Measurements from ENCODE around the gene SVOPL. TPM values are rescaled to one million over a fixed set of nuclear protein-coding genes. Genes with fewer than 3 reads are reported as not detected.
A peak's percentile ranks its signal among the peaks of the same experiment; 100 is the strongest.
"Not testable (repeated sequence)": the region's sequence is repeated elsewhere in the genome, so short reads cannot be mapped to it uniquely, and the experiment has no call there.

Gene SVOPL
- total RNA-seq, 1 experiment from 2014 or later: not detected

- DNase-seq (ENCODE audit: low spot score): no peak
These were observed 368 bp upstream of the SVOPL start for GRCh38 chr7:138701537-138701923.

GRCh38 chr7:138699661-138700060 is 1.5 kb downstream of the SVOPL start:
- DNase-seq (ENCODE audit: low spot score): no peak

GRCh38 chr7:138698281-138698680 is 2.9 kb downstream of the SVOPL start:
- no peak for DNase-seq (ENCODE audit: low spot score)

GRCh38 chr7:138697535-138698182 is 3.5 kb downstream of the SVOPL start:
- no peak for DNase-seq (ENCODE audit: low spot score)

- DNase-seq (ENCODE audit: low spot score): not testable (repeated sequence)
These were observed 5.4 kb downstream of the SVOPL start for GRCh38 chr7:138695776-138696175.

- no peak for DNase-seq (ENCODE audit: low spot score)
These were observed 6.1 kb downstream of the SVOPL start for GRCh38 chr7:138695106-138695505.

GRCh38 chr7:138691178-138691577 is 10.0 kb downstream of the SVOPL start:
- no peak for DNase-seq (ENCODE audit: low spot score)

- no peak for DNase-seq (ENCODE audit: low spot score)
These were observed 10.7 kb downstream of the SVOPL start for GRCh38 chr7:138690495-138690894.

- DNase-seq (ENCODE audit: low spot score): not testable (repeated sequence)
These were observed 13.1 kb downstream of the SVOPL start for GRCh38 chr7:138688037-138688436.

GRCh38 chr7:138684340-138684739 is 16.8 kb downstream of the SVOPL start:
- no peak for DNase-seq (ENCODE audit: low spot score)

GRCh38 chr7:138679793-138680192 is 21.4 kb downstream of the SVOPL start:
- DNase-seq (ENCODE audit: low spot score): no peak

GRCh38 chr7:138670594-138670993 is 30.6 kb downstream of the SVOPL start:
- DNase-seq (ENCODE audit: low spot score): no peak

GRCh38 chr7:138669364-138669763 is 31.8 kb downstream of the SVOPL start:
- DNase-seq (ENCODE audit: low spot score): peak; percentile 64

GRCh38 chr7:138668946-138669345 is 32.2 kb downstream of the SVOPL start:
- DNase-seq (ENCODE audit: low spot score): no peak

- DNase-seq (ENCODE audit: low spot score): no peak
These were observed 32.9 kb downstream of the SVOPL start for GRCh38 chr7:138668229-138668596.

- no peak for DNase-seq (ENCODE audit: low spot score)
These were observed 33.5 kb downstream of the SVOPL start for GRCh38 chr7:138667535-138668228.

GRCh38 chr7:138666385-138666784 is 34.8 kb downstream of the SVOPL start:
- DNase-seq (ENCODE audit: low spot score): no peak

GRCh38 chr7:138665669-138666140 is 35.5 kb downstream of the SVOPL start:
- no peak for DNase-seq (ENCODE audit: low spot score)

- DNase-seq (ENCODE audit: low spot score): no peak
These were observed 35.9 kb downstream of the SVOPL start for GRCh38 chr7:138665249-138665648.

GRCh38 chr7:138663725-138664710 is 37.1 kb downstream of the SVOPL start:
- no peak for DNase-seq (ENCODE audit: low spot score)

GRCh38 chr7:138662991-138663320 is 38.2 kb downstream of the SVOPL start:
- no peak for DNase-seq (ENCODE audit: low spot score)

Measured in HT-29 (cell line).